ENCODE measurements around the gene NINJ2.
A peak's percentile ranks its signal among the peaks of the same experiment; 100 is the strongest.

The NINJ2 gene

GRCh38 chr12:673849-674248 lies 10.6 kb upstream of the NINJ2 start:
- DNase-seq (ENCODE audit: low spot score), result no peak

- DNase-seq (ENCODE audit: low spot score), result no peak
Measured at GRCh38 chr12:669576-669945, 6.3 kb upstream of the NINJ2 start.

DNA sequence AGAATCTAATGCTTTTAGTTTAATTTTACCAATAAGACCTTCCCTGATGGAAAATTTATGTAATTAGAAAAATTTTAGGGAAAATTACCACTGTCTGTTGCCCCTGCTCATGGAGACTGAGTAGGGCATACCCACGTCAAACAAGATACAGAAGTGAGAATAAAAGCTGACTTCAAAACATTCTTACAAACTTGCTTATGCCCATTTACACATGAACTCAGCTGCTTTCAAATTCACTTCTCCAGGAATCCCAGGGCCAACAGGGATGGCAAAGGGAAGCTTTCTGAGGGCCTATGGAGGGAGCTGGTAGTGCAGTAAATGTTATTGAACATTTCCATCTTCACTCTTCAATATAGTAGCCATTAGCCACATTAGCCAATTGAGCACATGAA lies 4.8 kb upstream of the NINJ2 start:
- no peak for DNase-seq (ENCODE audit: low spot score)

DNA sequence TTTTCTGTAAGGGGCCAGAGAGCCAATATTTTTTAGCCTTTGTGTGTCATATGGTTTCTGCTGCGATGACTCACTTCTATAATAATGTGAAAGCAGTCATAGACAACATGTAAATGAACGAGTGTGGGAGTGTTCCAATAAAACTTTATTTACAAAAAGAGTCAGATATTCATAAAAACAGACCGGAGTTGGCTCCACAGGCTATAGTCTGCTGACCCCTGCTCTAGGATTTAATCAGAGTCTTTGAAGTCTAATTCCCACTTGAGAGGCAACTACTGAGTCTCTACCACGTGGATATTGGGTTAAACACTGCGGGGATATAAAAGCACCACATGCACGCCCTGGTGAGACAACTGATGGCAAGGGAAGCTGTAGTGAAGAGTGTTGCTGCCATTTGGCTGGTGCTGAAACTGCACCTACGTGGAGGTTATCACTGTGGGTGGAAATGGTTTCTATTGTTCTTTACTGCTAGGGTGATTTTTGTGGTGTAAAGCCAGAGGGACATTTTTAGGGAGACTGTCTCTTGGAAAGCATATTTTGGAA lies 3.6 kb upstream of the NINJ2 start:
- DNase-seq (ENCODE audit: low spot score), result no peak

DNA sequence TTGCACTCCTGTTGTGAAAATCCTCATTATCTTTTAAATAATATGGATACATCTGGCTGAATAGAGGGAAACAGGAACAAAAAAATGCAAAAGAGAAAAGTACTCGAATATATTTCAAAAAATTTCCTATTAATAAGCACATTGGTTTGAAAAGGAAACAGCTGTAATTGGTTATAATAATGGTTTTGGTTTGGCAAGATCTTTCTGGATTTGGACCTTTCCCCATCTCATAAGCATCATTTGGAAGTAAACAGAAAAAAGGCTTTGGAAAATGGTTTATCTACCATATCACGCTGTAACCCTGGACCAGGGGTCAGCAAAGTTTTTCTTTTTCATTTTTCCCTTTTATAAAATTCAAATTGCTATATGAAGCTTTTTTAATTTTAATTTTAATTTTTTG lies 2.8 kb upstream of the NINJ2 start:
- DNase-seq (ENCODE audit: low spot score), result no peak

DNA sequence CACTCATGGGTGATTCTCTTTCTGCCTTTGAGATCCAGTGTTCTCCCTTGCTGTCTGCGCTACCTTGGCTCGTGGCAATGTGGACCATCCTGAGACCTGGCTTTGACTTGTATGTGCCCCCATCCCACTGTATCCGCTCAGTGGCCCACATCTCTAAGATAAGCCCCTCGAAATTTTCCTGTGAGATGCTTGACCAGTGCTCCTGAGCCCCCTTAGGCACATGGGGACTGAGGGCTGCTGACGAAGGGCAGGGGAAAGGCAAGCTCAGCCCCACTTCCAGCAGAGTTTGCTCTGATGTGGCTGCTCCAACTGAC lies 1.5 kb upstream of the NINJ2 start:
- DNase-seq (ENCODE audit: low spot score), result no peak

GRCh38 chr12:664075-664778 lies 982 bp upstream of the NINJ2 start:
- no peak for DNase-seq (ENCODE audit: low spot score)

DNA sequence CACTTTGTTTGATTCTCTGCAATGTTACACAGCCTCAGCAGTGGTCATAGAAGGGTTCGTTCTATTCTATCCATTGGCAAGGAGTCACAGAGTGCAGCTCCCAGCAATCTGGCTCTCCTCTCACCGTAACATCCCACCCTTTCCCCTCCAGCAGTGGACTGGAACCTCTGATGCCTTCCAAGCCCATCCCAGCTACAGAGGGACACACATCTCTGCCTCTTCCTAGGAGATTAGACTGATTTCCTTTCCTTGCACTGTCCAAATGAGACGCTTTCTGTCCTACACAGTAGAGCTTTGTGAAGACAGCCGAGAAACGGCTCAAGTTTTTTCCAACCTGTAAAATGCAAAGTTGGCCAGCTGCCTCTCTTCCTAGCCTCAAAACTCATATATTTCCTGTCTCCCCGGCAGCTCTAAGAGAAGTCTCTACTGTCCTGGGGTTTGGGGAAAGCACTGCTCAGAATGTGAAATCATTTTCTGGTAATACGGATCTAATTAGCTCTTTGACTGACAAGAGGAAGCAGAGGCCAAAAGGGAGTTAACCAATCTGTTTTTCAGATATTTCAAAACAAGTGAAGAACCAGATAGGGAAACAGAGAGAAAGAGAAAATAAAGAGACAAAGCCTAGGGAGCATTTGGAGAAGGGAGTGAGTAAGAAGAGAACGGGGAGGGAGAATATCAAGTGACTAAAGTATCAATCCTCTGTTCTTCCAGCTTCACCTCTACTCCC lies 516 bp downstream of the NINJ2 start:
- no peak for DNase-seq (ENCODE audit: low spot score)

DNA sequence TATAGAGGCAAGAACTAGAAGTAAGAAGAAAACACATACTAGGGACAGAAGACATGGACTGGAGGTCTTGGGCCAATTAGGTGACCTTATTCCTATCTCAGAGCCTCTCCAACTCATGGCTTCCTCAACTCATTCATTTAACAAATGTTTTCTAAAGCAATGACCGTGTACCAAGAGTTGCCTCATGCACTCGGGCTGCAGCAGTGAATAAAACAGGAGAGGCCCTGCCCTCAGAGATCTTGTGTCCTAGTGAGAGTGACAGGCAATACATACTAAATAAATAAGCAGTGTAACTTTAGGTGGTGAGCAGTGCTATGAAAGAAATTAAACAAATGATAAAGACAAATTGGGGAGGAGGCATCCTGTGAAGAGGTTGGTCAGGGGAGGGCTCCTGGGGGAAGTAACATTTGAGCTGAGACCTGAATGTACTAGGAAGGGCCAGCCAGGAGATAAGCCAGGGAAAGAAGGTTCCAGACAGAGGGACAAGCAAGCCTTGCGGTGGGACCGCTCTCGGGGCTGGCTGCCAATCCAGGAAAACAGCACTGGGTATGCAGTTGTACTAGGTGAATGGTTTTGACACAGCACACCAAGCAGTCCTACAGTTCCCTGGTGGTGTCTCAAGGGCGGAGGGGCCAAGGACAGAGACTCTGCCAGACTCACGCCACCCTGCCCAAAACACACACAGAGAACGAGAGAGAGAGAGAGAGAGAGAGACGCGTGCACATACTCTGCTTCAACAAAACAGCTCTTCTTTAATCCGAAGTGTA lies 1.3 kb downstream of the NINJ2 start:
- DNase-seq (ENCODE audit: low spot score), result no peak

DNA sequence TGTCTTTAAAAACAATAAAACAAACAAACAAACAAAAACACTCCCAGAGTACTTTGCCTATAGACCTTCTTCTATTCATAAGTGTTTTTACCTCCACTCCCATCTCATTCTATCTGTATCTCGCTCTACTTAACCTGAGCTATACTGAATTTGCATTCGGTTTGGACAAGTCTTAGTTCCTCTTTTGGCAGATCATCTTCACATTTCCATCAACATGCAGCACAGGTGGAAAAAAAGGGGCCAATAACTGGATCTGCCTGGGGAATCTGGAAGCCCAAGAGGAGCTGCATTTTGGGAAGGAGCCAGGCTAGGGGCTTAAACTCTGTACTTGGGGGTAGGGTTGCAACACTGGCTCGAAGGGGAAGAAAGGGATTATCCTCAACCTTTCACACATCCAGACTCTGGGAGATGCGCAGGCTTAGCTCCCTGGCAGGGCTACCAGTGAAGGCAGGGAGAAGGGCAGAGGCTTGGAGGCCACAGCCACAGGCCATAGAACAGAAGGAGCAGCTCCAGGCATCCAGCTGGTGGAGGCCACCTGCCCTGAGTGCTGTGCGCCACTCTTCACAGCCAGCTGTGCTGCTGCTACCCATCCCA lies 4.1 kb downstream of the NINJ2 start:
- no peak for DNase-seq (ENCODE audit: low spot score)

GRCh38 chr12:650983-651382 lies 12.3 kb downstream of the NINJ2 start:
- DNase-seq (ENCODE audit: low spot score), result no peak

- DNase-seq (ENCODE audit: low spot score), result no peak
Measured at GRCh38 chr12:647385-648085, 15.7 kb downstream of the NINJ2 start.

GRCh38 chr12:646442-647384 lies 16.5 kb downstream of the NINJ2 start:
- DNase-seq (ENCODE audit: low spot score), result no peak

DNA sequence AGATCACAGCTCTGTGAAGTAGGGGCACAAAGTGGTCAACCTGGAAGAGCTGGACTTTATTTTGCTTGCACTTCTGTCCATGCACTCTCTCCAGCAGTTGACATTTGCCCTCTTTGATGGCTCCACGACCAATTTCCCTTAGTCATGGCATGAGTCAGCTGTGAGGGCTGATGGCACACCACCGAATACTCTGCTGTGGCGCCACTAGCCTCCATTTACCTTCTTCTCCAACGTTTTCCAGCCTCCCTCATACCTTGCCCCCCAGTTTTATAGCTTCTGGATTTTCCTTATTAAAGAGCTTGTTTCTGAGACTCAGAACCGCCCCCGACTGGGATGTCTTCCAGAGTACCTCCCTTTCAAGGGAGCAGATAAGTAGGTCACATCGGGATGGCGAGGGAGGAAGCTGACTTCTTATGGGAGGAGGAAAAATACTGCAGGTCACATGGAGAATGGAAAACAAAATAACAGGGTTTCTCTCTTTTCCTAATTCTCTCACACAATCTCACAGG lies 17.6 kb downstream of the NINJ2 start:
- DNase-seq (ENCODE audit: low spot score), result peak; percentile 49

GRCh38 chr12:644818-645552 lies 18.3 kb downstream of the NINJ2 start:
- DNase-seq (ENCODE audit: low spot score), result no peak

DNA sequence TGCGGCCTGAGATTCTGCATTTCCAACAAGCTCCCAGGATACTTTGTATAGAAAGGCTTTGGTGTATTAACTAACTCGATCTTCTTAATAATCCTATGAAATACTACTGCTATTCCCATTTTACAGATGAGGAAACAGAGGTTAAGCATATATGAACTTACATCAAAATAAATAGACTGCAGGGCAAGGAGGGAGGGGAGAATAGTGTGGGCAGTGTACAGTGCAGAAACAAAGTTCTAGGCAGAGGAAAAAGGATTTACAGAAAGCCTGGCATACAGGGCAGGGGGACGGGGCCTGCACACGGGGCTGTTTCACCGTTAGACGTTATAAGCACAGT lies 19.0 kb downstream of the NINJ2 start:
- no peak for DNase-seq (ENCODE audit: low spot score)

DNA sequence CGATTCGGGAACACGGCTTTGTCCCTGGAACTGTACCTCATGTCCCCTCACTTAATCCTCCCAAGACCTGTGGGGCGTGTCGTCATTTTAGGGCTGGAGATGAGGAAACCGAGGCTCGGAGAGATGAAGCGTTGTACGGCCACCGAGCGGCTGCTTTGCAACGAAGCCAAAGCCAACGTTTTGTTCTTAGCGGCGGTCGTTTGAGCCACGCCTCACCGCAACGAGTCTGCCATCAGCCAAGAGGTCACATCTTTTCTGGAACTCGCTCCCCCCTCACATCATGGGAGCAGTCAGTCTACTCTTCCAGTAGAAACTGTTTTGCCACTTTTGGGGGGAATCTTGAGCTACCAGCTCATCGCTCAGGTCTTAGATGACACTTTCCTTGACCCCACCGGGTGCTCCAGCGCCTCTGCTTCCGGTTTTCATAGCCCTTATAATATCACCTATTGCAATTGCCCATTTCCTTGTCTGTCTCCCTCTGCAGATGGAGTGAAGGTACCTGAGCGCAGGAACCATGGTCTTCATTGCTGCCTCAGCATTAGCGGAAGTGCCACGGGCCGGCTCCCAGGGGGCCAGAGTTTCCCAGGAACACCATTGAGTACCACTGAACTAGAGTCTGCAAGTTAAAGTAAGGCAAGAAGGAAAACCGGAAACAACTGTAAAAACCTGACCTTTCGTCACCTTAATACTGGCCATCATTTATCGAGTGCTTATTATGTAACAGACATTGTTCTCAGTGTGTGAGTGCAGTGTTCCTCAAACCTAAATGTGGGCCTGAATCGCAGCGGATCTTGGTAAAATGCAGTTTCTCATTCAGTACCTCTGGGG lies 19.6 kb downstream of the NINJ2 start:
- no peak for DNase-seq (ENCODE audit: low spot score)

DNA sequence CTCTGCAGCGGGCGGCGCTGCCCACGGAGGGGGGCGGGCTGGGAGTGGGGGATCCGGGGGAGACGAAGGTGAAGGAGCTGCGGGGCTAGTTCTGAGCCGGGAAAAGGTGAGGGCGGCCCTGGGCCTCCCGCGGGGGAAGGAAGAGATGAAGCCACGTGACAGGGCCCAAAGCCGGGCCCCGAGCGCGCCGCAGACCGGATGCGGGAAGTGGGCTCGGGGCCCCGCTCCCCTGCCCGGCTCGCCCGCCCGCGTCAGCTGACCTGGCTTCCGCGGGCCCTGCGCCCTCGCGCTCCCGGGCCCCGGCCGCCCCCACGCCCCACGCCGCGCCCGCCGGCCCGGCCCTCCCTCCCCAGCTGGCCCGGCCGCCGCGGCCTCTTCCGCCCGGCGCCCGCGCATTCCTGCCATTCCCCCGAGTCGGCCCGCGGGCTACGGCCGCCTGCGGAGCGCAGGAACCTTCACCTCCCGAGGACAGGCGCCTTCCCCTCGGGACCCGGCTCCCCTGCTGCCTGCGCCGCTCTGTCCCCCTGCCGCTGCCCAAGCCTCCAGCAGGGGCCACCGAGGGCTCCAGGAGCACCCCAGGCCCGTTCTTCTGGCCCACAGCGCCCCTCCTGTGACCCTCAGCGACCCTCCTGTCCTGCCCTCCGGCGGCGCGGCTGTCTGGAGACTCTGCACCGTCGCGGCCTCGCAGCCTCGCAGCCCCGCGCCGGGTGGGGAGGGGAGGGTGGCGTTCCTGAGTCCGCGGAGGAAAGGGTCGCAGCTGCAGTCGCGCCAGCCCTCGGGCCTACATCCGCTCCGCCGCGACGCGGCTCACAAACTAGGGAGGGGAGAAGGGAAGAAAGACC lies 20.4 kb downstream of the NINJ2 start:
- peak; percentile 52 for DNase-seq (ENCODE audit: low spot score)

Data from kidney capillary endothelial cell (primary cell).